Thyroid gland (tissue), 4 donors: ENCODE measurements around the gene ATP6V0B. TPM values are rescaled to one million over a fixed set of nuclear protein-coding genes. Genes with fewer than 3 reads are reported as not detected.

ENCODE experiments used
- DNase-seq, 2 donors: peaks; one replicate each; pipeline ENCODE4 v3.0.0-alpha.2; 2019
- H3K27ac ChIP-seq, 3 donors: fragments of 200-600 bp; sonication (generic); 1 replicate in 2 of 3; 2 replicates in 1 of 3; pipeline ENCODE4 v1.5.1; 2016 to 2019; ENCODE audit warnings: mild to moderate bottlenecking in 1 of 3, moderate library complexity in 1 of 3
- H3K27me3 ChIP-seq: fragments of 200-600 bp; sonication (generic); one replicate; pipeline ENCODE4 v1.5.1; 2019
- H3K36me3 ChIP-seq, 2 donors: fragments of 200-600 bp; sonication (generic); one replicate each; pipeline ENCODE4 v1.5.1; 2016 to 2019
- H3K4me1 ChIP-seq, 2 donors: fragments of 200-600 bp; sonication (generic); one replicate each; pipeline ENCODE4 v1.5.1; 2017 to 2019
- H3K4me3 ChIP-seq, 3 donors: fragments of 200-600 bp; sonication (generic); replicated peaks in 1 of 3; 1 replicate in 2 of 3; 2 replicates in 1 of 3; pipeline ENCODE4 v1.5.1; 2016; ENCODE audit warnings: mild to moderate bottlenecking in 1 of 3
- H3K9me3 ChIP-seq: fragments of 200-600 bp; sonication (generic); one replicate; pipeline ENCODE4 v1.5.1; 2017
- POLR2A ChIP-seq, 2 donors: fragments of 450-650 bp; IDR thresholded peaks; one replicate each; pipeline ENCODE4 v1.6.1; 2017; ENCODE audit warnings: antibody characterized with exemption in 2 of 2, mild to moderate bottlenecking in 2 of 2, moderate library complexity in 1 of 2
- WGBS, 2 donors: methylation state at CpG; one replicate each; pipeline ENCODE4 v1.1.5; 2017; 5-methylcytosine and 5-hydroxymethylcytosine counted together
- intact Hi-C: fragments of 100-400 bp; cut with DNase I; formaldehyde crosslinking; loops from one replicate; pipeline ENCODE4 v1.15.1; 2023
- total RNA-seq, 4 donors: library from RNA; depleted of rRNA; stranded (reverse); fragments of >200 nt; gene quantifications; one replicate each; pipeline ENCODE4 v1.2.3, GENCODE V29; 2016
- TF ChIP-seq, protein P1 (sequence below), 6 experiments: fragments of 200-600 bp in 3 of 6; fragments of 450-650 bp in 3 of 6; sonication (generic) in 3 of 6; IDR thresholded peaks; one replicate each; pipeline ENCODE4 v1.5.1; 2016 to 2019; ENCODE audit warnings: antibody characterized with exemption in 6 of 6, mild to moderate bottlenecking in 2 of 6, inconsistent platforms in 1 of 6, moderate library complexity in 1 of 6

The ATP6V0B gene
- total RNA-seq, 4 donors from 2014 or later: 128 to 302 (median 216) TPM

DNA sequence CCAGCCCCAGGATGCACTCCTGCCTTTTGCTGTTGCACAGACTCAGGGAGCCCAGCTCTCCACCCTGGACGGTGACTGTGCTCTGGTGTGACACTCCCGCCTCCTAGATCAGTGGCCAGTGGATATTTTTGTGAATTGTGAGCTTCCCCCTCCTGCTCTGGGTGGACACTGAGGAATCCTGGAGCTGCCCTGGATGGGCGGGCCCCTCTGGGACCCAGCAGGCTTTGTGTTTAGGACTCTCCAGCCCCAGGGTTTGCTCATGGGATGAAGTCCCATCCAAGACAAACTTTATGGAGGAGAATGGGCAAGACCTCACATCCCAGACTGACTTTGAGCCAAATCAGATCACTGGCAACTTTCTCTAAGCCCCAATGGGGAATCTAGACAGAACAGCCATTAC lies 40.4 kb downstream of the ATP6V0B start:
- no peak for DNase-seq
- Histone ChIP-seq H3K27me3 (no peaks in the 10 kb centered on the region), H3K4me3 (no peak overlapping the region), H3K27ac (no peak overlapping the region), H3K4me1 (no peaks in the 10 kb centered on the region), H3K9me3 (no peaks in the 10 kb centered on the region), H3K36me3 (no peaks in the 10 kb centered on the region)
- 74 to 75% methylated on average over 3 of the region's 3 CpGs for WGBS, 2 donors
- intact Hi-C loops: no loop called here
- TF ChIP-seq POLR2A (IDR thresholded peaks at IDR 0.05): no peak

DNA sequence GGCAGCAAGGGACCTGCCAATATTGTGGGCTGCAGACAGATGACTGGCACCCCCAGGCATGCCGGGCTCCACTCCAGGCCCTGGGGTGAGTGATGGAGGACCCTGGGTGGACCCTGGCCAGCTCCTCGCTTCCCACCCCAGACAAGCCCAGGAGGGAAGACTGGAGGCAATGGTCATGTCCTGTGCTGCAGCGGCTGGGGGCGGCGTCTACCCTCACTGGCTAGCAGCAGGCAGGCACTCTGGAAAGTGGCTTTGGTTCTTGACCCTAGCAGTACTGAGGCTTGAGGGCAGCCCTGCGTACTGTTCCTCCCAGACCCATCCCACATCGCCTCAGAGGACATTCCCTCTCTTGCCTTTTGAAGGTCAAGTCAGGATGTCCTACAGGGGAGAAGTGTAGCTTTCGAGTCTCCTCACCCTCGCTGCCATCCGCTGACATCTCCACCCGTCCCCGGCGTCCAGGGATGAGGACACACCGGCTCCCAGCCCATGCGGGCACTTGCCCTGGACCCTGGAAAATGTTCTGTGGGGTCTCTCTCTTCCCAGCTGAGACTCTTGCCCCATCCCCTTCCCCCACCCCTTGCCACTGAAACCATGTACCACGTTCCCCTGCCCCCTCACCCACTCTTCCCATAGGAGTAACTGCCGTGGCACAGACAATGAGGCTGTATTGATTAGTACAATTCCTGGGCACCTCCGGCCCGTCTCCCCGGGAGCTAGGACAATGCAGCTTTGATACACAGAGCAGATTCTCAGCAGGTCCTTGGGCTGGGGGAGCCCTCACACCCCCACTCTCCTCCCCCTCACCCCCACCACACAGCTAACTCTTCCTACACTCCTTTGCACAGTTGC lies 41.5 kb downstream of the ATP6V0B start:
- Histone ChIP-seq H3K27me3 (no peaks in the 10 kb centered on the region), H3K9me3 (no peaks in the 10 kb centered on the region), H3K27ac (no peak overlapping the region), H3K4me3 (no peak overlapping the region), H3K4me1 (no peaks in the 10 kb centered on the region), H3K36me3 (no peaks in the 10 kb centered on the region)
- DNase-seq: no peak
- intact Hi-C loops: no loop called here
- 94% methylated on average over 18 to 19 of the region's 20 CpGs for WGBS, 2 donors
- TF ChIP-seq, protein P1, sequence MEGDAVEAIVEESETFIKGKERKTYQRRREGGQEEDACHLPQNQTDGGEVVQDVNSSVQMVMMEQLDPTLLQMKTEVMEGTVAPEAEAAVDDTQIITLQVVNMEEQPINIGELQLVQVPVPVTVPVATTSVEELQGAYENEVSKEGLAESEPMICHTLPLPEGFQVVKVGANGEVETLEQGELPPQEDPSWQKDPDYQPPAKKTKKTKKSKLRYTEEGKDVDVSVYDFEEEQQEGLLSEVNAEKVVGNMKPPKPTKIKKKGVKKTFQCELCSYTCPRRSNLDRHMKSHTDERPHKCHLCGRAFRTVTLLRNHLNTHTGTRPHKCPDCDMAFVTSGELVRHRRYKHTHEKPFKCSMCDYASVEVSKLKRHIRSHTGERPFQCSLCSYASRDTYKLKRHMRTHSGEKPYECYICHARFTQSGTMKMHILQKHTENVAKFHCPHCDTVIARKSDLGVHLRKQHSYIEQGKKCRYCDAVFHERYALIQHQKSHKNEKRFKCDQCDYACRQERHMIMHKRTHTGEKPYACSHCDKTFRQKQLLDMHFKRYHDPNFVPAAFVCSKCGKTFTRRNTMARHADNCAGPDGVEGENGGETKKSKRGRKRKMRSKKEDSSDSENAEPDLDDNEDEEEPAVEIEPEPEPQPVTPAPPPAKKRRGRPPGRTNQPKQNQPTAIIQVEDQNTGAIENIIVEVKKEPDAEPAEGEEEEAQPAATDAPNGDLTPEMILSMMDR (IDR thresholded peaks at IDR 0.05): no peak
- no peak for TF ChIP-seq POLR2A (IDR thresholded peaks at IDR 0.05)

DNA sequence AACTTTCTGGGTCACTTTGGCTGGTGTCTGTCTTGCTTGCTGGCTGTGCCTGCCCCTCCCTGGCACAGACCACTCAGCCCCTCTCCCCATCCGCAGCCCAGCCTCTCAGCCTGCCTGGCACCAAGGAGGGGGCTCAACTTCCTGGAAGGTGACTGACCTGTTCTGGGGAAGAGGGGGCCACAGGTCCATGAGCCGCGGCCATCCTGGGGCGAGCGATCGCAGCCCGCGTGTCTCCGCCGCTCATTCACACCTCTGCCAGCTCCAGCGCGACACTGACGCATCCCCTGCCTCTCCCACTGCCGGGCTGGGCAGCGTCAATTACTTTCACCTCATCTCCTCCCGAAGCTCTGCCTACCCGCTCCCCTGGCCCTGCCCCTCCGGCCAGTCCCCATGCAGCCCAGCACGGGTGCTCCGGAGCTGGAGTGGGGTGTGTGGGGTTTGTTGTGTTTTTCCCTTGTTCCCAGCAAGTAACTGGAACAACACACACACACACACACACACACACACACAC lies 42.2 kb downstream of the ATP6V0B start:
- Histone ChIP-seq H3K36me3 (no peaks in the 10 kb centered on the region), H3K4me3 (no peak overlapping the region), H3K4me1 (no peaks in the 10 kb centered on the region), H3K9me3 (no peaks in the 10 kb centered on the region), H3K27me3 (no peaks in the 10 kb centered on the region), H3K27ac (no peak overlapping the region)
- no peak for TF ChIP-seq POLR2A (IDR thresholded peaks at IDR 0.05)
- WGBS, 2 donors: 89 to 93% methylated on average over 17 to 18 of the region's 20 CpGs
- intact Hi-C loops: no loop called here
- no peak for DNase-seq

DNA sequence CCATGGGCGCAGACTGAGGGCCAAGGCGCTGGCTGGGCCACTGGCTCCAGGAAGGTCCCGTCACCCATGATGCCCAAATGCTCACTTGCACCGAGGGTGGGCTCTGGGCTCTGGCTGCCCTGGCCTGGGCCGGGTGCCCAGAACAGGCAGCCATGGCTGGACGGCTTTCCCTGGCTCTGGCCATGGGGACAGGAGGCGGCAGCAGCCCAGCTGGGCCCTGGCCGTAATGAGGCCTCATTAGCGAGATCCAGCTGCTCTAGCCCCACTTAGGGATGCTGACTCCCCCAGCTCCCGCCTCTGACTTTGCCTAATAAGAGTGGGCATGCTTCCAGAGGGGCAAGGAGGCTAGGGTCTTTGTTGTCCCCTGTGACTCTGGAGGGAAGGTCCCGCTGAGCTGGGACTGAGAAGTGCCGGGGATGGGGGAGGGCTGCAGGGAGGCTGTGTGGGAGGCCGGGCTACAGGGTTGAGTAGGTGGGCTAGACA lies 44.7 kb downstream of the ATP6V0B start:
- TF ChIP-seq POLR2A (IDR thresholded peaks at IDR 0.05): no peak
- TF ChIP-seq, protein P1 (IDR thresholded peaks at IDR 0.05): no peak
- H3K4me1 ChIP-seq: no peaks in the 10 kb centered on the region
- no peaks in the 10 kb centered on the region for H3K9me3 ChIP-seq
- H3K36me3 ChIP-seq: no peaks in the 10 kb centered on the region
- no peak for DNase-seq
- no peak overlapping the region for H3K4me3 ChIP-seq
- no peak overlapping the region for H3K27ac ChIP-seq
- intact Hi-C loops: no loop called here
- H3K27me3 ChIP-seq: no peaks in the 10 kb centered on the region
- 86 to 90% methylated on average over 6 to 13 of the region's 13 CpGs for WGBS, 2 donors

DNA sequence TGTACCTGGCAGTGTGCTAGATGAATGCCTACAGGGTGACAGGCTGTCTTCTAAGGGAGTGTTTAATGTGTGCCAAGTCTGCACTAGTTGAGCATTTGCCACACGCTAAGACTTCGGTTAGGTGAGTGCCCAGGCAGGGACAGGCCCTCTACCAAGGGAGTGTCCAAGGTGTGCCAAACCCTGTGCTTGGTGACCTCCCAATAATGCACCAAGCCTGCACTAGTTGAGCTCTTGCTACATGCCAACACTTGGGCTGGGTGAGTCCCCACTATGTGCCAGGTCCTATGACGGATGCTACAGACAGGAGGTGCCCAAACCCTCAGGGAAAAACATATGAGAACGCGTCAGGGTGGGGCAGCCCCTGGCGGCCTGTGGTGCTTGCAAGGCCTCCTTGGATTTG lies 45.7 kb downstream of the ATP6V0B start:
- Histone ChIP-seq H3K9me3 (no peaks in the 10 kb centered on the region), H3K4me1 (no peaks in the 10 kb centered on the region), H3K27me3 (no peaks in the 10 kb centered on the region), H3K36me3 (no peaks in the 10 kb centered on the region), H3K27ac (no peak overlapping the region), H3K4me3 (no peak overlapping the region)
- intact Hi-C loops: no loop called here
- TF ChIP-seq POLR2A (IDR thresholded peaks at IDR 0.05): no peak
- TF ChIP-seq, protein P1 (IDR thresholded peaks at IDR 0.05): no peak
- 50 to 92% methylated on average over 2 to 6 of the region's 6 CpGs for WGBS, 2 donors
- DNase-seq: no peak

DNA sequence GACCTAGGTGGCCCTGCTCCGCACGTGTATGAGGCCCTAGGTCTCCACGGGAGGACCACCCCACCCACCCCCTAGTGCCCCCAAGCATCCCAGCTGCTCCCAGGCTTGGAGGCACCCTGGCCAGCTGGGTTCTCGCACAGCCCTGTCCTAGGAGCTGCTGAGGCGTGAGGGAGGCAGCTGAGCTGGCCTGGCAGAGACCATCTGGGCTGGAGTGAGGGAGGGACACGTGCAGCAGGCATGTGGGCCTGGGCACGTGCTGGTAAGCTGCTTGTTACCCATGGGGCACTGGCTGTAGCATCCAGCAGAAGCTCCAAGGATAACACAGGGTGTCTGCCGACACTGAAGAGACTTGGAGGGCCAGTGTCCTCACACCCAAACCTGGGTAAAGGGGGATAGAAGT lies 46.4 kb downstream of the ATP6V0B start:
- no peak overlapping the region for H3K27ac ChIP-seq
- no peaks in the 10 kb centered on the region for H3K4me1 ChIP-seq
- no peaks in the 10 kb centered on the region for H3K27me3 ChIP-seq
- DNase-seq: no peak
- H3K9me3 ChIP-seq: no peaks in the 10 kb centered on the region
- 82 to 97% methylated on average over 4 of the region's 8 CpGs for WGBS, 2 donors
- intact Hi-C loops: no loop called here
- H3K4me3 ChIP-seq: no peak overlapping the region
- no peaks in the 10 kb centered on the region for H3K36me3 ChIP-seq
- no peak for TF ChIP-seq POLR2A (IDR thresholded peaks at IDR 0.05)
- TF ChIP-seq, protein P1 (IDR thresholded peaks at IDR 0.05): no peak
